Subcutaneous adipose tissue (tissue), 4 donors: ENCODE measurements around the gene SARM1. TPM values are rescaled to one million over a fixed set of nuclear protein-coding genes. Genes with fewer than 3 reads are reported as not detected.

Source experiments
- total RNA-seq, 4 donors: library from RNA; depleted of rRNA; stranded (reverse); fragments of >200 nt; gene quantifications; one replicate each; pipeline ENCODE4 v1.1.0, GENCODE V29; 2016
- TF ChIP-seq, protein P1 (sequence below): fragments of 450-650 bp; IDR thresholded peaks from one replicate; pipeline ENCODE4 v1.5.1; 2016; ENCODE audit warnings: low read depth, mild to moderate bottlenecking, control low read depth, antibody characterized with exemption, moderate library complexity

The SARM1 gene
- total RNA-seq, 4 donors from 2014 or later, result 3.8 to 7.7 (median 5.9) TPM

DNA sequence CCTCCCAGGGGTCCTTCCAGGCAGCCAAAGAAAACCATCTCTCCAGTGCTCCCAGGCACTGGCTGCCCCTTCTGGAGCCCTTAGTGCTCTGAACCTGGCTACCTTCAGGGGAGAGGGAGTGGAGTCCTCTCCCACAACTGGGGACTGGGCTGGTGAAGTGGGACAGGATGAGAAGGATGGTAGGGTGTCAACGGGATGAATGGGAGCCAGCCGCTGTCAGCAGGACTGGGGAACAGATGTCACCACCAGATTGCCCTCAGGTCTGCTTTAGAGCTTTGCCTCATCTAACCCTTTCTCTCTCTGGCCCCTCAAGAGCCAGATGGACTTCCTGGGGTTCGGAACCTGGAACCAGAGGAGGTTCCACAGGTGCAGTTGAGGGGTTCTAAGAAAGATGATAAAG lies 6.0 kb upstream of the SARM1 start:
- TF ChIP-seq, protein P1, sequence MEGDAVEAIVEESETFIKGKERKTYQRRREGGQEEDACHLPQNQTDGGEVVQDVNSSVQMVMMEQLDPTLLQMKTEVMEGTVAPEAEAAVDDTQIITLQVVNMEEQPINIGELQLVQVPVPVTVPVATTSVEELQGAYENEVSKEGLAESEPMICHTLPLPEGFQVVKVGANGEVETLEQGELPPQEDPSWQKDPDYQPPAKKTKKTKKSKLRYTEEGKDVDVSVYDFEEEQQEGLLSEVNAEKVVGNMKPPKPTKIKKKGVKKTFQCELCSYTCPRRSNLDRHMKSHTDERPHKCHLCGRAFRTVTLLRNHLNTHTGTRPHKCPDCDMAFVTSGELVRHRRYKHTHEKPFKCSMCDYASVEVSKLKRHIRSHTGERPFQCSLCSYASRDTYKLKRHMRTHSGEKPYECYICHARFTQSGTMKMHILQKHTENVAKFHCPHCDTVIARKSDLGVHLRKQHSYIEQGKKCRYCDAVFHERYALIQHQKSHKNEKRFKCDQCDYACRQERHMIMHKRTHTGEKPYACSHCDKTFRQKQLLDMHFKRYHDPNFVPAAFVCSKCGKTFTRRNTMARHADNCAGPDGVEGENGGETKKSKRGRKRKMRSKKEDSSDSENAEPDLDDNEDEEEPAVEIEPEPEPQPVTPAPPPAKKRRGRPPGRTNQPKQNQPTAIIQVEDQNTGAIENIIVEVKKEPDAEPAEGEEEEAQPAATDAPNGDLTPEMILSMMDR, result no peak

DNA sequence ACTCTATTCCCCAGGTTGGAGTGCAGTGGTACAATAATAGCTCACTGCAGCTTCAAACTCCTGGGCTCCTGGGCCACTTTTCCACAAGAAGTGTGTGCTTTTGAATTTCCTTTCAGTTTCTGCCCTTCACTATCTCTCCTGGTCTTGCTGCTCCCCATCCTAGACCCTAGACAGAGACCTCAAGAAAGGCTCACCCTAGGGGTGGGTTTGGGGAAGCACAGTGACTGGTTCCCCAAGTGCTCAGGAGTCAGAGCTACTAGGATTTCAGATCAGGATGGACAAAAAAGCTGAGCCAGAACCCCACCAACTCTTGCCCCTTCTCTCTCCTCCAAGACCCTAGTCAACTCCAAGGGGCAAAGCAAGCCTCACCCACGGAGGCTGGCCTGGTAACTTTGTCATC lies 4.9 kb upstream of the SARM1 start:
- TF ChIP-seq, protein P1, result no peak

DNA sequence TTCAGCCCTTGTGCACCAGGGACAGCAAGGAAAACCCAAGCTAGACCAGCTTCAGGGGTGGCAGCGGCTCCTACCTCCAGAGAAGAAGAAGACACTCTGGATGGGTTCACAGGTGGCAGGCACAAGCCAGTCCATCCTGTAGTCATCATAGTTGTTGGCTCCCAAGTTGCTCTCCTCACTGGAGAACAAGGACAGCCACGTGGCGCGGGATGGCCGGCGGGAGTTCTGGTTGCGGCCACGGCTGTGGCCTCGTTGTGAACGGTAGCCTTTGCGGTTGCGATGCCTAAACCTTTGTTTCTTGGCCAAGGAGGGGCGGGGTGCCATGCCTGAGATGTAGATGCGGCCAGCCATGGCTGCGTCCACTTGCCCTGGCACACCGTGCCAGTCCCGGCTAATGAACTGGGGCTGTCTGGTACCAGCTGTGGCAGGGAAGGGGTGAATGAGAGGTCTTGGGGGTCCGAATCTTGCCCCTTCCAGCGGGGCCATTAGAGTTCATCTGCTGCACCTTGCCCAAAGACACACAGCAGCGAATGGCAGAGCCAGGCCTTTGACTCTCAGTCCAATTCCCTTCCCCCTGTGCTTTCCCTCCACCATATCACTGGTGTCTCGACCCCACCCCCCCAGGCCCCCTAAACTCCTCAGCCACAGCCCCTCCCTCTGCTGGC lies 3.7 kb upstream of the SARM1 start:
- TF ChIP-seq, protein P1, result no peak

DNA sequence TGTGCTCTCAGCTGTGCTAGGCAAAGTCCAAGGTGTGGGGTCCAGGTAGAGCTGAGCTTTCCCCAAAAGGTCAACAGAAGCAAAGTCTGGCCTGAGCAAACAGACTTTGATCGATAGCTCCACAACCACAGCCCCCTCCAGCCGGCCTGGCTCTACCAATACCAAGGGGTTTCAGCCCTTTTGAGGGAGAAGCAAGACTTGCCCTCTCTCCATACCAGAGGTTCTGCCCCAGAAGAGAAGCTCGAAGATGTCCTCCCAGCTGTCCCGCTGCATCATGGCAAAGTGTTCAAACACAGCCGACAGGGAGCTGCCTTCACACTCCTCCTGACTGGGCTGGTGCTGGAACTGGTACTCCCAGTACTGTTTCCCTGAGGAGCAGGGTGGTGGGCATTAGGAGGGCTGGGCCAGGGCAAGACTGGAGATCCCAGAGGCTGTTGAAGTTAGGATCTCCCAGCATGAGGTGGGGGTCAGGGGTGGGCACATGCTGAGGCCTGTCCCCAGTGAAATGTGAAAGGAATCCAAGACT lies 3.1 kb upstream of the SARM1 start:
- TF ChIP-seq, protein P1, result no peak

DNA sequence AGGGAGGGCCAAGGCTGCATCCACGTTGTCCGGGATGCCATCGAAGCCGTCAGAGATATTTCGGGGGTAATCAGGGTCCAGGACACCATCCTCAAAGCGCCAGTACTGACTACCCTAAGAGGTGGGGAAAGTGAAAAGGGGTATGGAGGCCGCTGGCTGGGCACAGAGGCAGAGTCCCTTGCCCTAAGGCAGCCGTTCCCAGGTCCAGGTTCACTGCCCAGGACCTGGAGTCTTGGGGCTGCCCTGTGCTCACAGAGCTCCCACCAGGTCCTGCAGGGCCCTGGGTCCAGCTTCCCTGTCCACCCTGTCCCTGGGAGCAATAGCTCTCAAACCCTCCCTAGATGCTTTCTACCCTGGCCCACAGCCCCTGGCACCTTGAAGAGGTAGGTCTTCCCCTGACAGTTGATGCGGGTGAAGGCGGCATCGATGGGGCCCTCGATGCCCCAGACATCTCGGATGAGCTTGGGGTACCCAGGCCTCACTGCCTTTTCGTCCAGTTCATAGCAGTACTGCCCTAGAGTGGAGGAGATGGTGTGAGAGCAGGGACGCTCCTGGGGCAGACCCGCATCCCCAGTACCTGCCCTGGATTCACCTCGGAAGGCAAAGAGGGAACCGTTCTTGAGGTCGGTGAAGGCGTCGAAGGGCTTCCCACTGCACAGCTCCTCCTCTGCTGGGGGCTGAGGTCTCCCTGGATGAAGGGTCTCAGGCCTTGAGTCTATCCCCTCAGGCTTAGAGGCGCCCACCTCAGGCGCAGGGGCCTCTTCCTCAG lies 2.4 kb upstream of the SARM1 start:
- TF ChIP-seq, protein P1, result no peak

DNA sequence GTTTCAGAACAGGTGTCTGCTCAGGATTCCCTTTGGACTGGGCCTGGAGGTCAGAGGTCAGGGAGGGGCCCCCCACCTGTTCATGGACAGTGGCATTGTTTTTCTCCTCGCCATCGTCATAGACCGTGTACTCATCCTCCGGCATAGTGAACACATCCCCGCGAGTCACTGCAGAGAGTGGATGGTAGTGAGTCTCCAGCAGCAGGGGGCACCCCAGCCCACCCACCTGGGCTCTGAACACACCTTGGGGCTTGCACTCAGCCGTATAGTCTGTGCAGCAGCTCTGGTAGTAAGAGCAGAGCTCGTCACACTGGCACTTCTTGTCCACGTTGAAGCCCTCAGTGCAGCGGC lies 1.8 kb upstream of the SARM1 start:
- TF ChIP-seq, protein P1, result no peak

DNA sequence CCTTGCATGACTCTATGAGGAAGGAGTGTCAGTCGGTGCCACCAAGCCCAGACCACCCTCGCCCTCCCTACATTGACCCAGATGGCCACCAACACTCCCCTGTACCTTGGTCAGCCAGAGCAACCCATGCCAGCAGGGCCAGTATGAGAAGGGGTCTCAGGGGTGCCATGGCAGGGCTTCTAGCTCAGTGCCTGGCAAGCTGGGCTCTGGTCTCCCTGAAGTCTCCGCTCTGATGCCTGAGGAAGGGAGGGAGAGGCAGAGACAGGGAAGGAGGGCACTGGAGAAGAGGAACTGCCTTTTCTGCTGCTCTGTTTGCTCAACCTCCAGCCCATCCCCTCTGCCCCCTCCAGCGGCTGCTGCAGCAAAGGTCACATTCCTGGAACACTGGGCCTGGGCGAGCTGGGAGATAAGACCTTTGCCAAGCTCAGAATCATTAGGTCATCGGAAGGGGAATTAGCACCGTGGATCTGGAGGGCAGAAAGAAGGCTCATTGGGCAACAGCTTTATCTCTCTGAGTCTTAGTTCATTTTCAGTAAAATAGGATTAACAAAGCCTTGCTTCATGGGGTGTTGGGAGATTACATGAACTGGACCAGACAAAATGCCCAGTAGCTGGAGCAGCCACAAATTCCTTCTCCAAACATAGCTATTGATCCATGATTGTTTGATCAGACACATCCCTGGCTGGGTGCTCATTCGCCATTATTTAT lies 1.3 kb upstream of the SARM1 start, which contains the start of gene VTN:
Gene VTN (minus strand): TSS at position 273 of the 709 bp plus-strand sequence. CDS start 104 bp downstream, at position 169.
- TF ChIP-seq, protein P1, result no peak
